HEK293T (cell line): Measurements from ENCODE around the gene MLXIP.

Source experiments
- ARNT ChIP-seq: fragments of 450-650 bp; IDR thresholded peaks from 2 replicates; pipeline ENCODE4 v1.6.1; 2017; ENCODE audit warnings: mild to moderate bottlenecking
- BHLHE40 ChIP-seq: fragments of 450-650 bp; IDR thresholded peaks from 2 replicates; pipeline ENCODE4 v1.6.1; 2016; ENCODE audit warnings: mild to moderate bottlenecking, moderate library complexity, borderline replicate concordance
- ELF4 ChIP-seq: fragments of 450-650 bp; IDR thresholded peaks from 2 replicates; pipeline ENCODE4 v1.6.1; 2017; ENCODE audit warnings: antibody characterized with exemption
- FOXA1 ChIP-seq: fragments of 450-650 bp; IDR thresholded peaks from 2 replicates; pipeline ENCODE4 v1.6.1; 2016; ENCODE audit warnings: mild to moderate bottlenecking
- FOXK2 ChIP-seq: fragments of 450-650 bp; IDR thresholded peaks from 2 replicates; pipeline ENCODE4 v1.6.1; 2016; ENCODE audit warnings: mild to moderate bottlenecking
- FOXM1 ChIP-seq: fragments of 450-650 bp; IDR thresholded peaks from 2 replicates; pipeline ENCODE4 v1.6.1; 2017; ENCODE audit warnings: mild to moderate bottlenecking, borderline replicate concordance
- HDGF ChIP-seq: fragments of 450-650 bp; IDR thresholded peaks from 2 replicates; pipeline ENCODE4 v1.6.1; 2017; ENCODE audit warnings: antibody characterized with exemption, borderline replicate concordance
- L3MBTL2 ChIP-seq: fragments of 450-650 bp; conservative IDR thresholded peaks from 2 replicates; pipeline ENCODE4 v1.6.1; 2016; ENCODE audit warnings: mild to moderate bottlenecking
- LEF1 ChIP-seq: fragments of 450-650 bp; IDR thresholded peaks from 2 replicates; pipeline ENCODE4 v1.6.1; 2017; ENCODE audit warnings: mild to moderate bottlenecking, borderline replicate concordance
- NFRKB ChIP-seq: fragments of 450-650 bp; IDR thresholded peaks from 2 replicates; pipeline ENCODE4 v1.6.1; 2016; ENCODE audit warnings: mild to moderate bottlenecking, moderate library complexity
- SP1 ChIP-seq: fragments of 450-650 bp; IDR thresholded peaks from 2 replicates; pipeline ENCODE4 v1.6.1; 2017
- SUZ12 ChIP-seq: fragments of 450-650 bp; IDR thresholded peaks from 2 replicates; pipeline ENCODE4 v1.6.1; 2016; ENCODE audit warnings: mild to moderate bottlenecking
- TARDBP ChIP-seq: fragments of 450-650 bp; IDR thresholded peaks from 2 replicates; pipeline ENCODE4 v1.6.1; 2016
- TF ChIP-seq, protein P1 (sequence below): fragments of 450-650 bp; IDR thresholded peaks from 2 replicates; pipeline ENCODE4 v1.6.1; 2016

DNA sequence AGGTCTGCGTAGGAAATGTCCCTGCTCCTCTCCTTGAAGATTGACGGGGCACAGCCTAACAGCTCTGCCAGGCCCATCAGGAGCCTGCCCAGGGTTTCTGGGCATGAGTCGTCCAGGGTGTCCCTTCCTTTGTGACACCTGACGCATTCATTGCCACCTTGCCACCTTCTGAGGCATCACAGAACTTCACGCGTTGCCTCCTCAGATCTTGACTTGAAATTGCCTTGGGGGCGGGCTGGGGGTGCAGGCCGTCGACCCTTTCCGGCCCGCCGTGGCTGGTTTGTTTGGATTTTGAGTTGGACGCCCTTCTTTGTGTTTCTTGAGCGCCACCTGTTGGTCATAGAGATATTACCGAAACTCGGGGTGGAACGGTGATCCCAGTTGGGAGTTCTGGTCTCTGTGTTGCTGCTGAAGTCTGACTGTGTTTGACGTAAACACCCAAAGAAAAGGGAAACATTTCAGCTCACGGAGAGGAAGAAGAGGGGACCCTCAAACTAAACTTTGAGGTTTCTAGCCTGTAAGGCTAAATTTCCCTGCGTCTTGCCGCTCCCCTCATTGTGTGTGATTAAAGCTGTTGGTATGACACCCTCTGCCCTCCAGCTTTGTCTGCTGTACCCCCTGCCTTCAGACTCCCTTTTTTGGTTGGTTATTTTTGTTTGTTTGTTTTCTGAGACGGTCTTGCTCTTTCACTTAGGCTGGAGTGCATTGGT, 44.6 kb downstream of the MLXIP start:
- TF ChIP-seq FOXA1 = no peak
- no peak for TF ChIP-seq SUZ12
- no peak for TF ChIP-seq FOXK2
- TF ChIP-seq, protein P1, sequence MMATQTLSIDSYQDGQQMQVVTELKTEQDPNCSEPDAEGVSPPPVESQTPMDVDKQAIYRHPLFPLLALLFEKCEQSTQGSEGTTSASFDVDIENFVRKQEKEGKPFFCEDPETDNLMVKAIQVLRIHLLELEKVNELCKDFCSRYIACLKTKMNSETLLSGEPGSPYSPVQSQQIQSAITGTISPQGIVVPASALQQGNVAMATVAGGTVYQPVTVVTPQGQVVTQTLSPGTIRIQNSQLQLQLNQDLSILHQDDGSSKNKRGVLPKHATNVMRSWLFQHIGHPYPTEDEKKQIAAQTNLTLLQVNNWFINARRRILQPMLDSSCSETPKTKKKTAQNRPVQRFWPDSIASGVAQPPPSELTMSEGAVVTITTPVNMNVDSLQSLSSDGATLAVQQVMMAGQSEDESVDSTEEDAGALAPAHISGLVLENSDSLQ = no peak
- TF ChIP-seq NFRKB = no peak
- no peak for TF ChIP-seq BHLHE40
- no peak for TF ChIP-seq ELF4
- no peak for TF ChIP-seq SP1
- TF ChIP-seq ARNT = no peak
- TF ChIP-seq LEF1 = no peak
- TF ChIP-seq FOXM1 = no peak
- TF ChIP-seq TARDBP = no peak
- no peak for TF ChIP-seq L3MBTL2
- TF ChIP-seq HDGF = no peak
